K562 (cell line): Measurements from ENCODE around the gene LRFN3. TPM values are rescaled to one million over a fixed set of nuclear protein-coding genes. Genes with fewer than 3 reads are reported as not detected.

Experiments
- ATF1 ChIP-seq, 2 experiments: fragments of 450-650 bp in 1 of 2; IDR thresholded peaks; 2 replicates each; pipeline ENCODE4 v1.6.1; 2016; ENCODE audit warnings: missing compliant biosample characterization in 1 of 2, missing genetic modification characterization in 1 of 2
- ATF3 ChIP-seq, 2 experiments: fragments of 450-650 bp in 1 of 2; sonication (generic) in 1 of 2; formaldehyde crosslinking in 1 of 2; IDR thresholded peaks in 1 of 2; conservative IDR thresholded peaks in 1 of 2; 2 replicates each; pipeline versions ENCODE4 v1.6.1 to v1.8.1; 2016 to 2023; ENCODE audit warnings: mild to moderate bottlenecking in 2 of 2, moderate library complexity in 2 of 2, inconsistent platforms in 1 of 2, missing genetic modification reagents in 1 of 2
- CEBPG ChIP-seq, 3 experiments: fragments of 200-800 bp in 1 of 3; sonication (Bioruptor generic) in 1 of 3; sonication (generic) in 1 of 3; formaldehyde crosslinking in 1 of 3; IDR thresholded peaks in 2 of 3; conservative IDR thresholded peaks in 1 of 3; 2 replicates each; pipeline versions ENCODE4 v1.6.1 to v1.8.0; 2016 to 2022; ENCODE audit warnings: missing compliant biosample characterization in 2 of 3, missing genetic modification characterization in 2 of 3, mild to moderate bottlenecking in 1 of 3, missing genetic modification reagents in 1 of 3
- CHD1 ChIP-seq: fragments of 200-600 bp; sonication (generic); IDR thresholded peaks from one replicate; pipeline ENCODE4 v1.6.1; 2012; ENCODE audit warnings: mild to moderate bottlenecking, moderate library complexity, low read length, inconsistent platforms
- COPS2 ChIP-seq: fragments of 450-650 bp; conservative IDR thresholded peaks from 2 replicates; pipeline ENCODE4 v1.6.1; 2016; ENCODE audit warnings: mild to moderate bottlenecking, moderate library complexity
- DDX20 ChIP-seq: fragments of 450-650 bp; IDR thresholded peaks from 2 replicates; pipeline ENCODE4 v1.6.1; 2016; ENCODE audit warnings: missing genetic modification characterization, low read depth, mild to moderate bottlenecking, missing compliant biosample characterization, moderate library complexity
- ELF1 ChIP-seq: fragments of 200-800 bp; sonication (Bioruptor generic); IDR thresholded peaks from 2 replicates; pipeline ENCODE4 v1.6.1; 2016; ENCODE audit warnings: missing genetic modification characterization, missing compliant biosample characterization
- ETV5 ChIP-seq: sonication (generic); formaldehyde crosslinking; IDR thresholded peaks from 2 replicates; pipeline ENCODE4 v1.4.0; 2020; ENCODE audit warnings: low read depth, mild to moderate bottlenecking, missing genetic modification reagents
- JUN ChIP-seq, 2 experiments: sonication (generic) in 1 of 2; formaldehyde crosslinking in 1 of 2; IDR thresholded peaks; 2 replicates each; pipeline versions ENCODE4 v1.6.1 to v1.8.0; 2012 to 2022; ENCODE audit warnings: borderline replicate concordance in 2 of 2, mild to moderate bottlenecking in 2 of 2, improper control_type of control experiment in 1 of 2, low read depth in 1 of 2, low read length in 1 of 2, missing genetic modification reagents in 1 of 2
- KHSRP ChIP-seq: fragments of 450-650 bp; IDR thresholded peaks from 2 replicates; pipeline ENCODE4 v1.6.1; 2017
- MAFF ChIP-seq: IDR thresholded peaks from 2 replicates; pipeline ENCODE4 v1.6.1; 2012; ENCODE audit warnings: low read length, improper control_type of control experiment
- MTA2 ChIP-seq: fragments of 450-650 bp; IDR thresholded peaks from 2 replicates; pipeline ENCODE4 v1.6.1; 2016; ENCODE audit warnings: low read depth
- MXI1 ChIP-seq: IDR thresholded peaks from 2 replicates; pipeline ENCODE4 v1.6.1; 2011; ENCODE audit warnings: low read depth, mild to moderate bottlenecking, improper control_type of control experiment, low read length
- PATZ1 ChIP-seq: fragments of 250-450 bp; sonication (Bioruptor Pico); IDR thresholded peaks from 2 replicates; pipeline ENCODE4 v1.5.0; 2020; ENCODE audit warnings: mild to moderate bottlenecking, borderline replicate concordance
- RBM17 ChIP-seq: fragments of 200-400 bp; formaldehyde crosslinking; IDR thresholded peaks from 2 replicates; pipeline ENCODE4 v1.6.1; 2017; ENCODE audit warnings: low read depth, mild to moderate bottlenecking, low read length, borderline replicate concordance
- RFX1 ChIP-seq: fragments of 450-650 bp; IDR thresholded peaks from 2 replicates; pipeline ENCODE4 v1.6.1; 2016; ENCODE audit warnings: mild to moderate bottlenecking, moderate library complexity
- SREBF1 ChIP-seq: fragments of 150-350 bp; IDR thresholded peaks from 2 replicates; pipeline ENCODE4 v1.6.1; 2014; ENCODE audit warnings: antibody characterized with exemption, low read depth, low read length, borderline replicate concordance
- STAT5A ChIP-seq: IDR thresholded peaks from 2 replicates; pipeline ENCODE4 v1.6.1; 2012; ENCODE audit warnings: low read length, inconsistent platforms, borderline replicate concordance
- ZBTB1 ChIP-seq: sonication (generic); formaldehyde crosslinking; IDR thresholded peaks from 2 replicates; pipeline ENCODE4 v1.8.1; 2023; ENCODE audit warnings: missing genetic modification reagents, low read depth, mild to moderate bottlenecking, borderline replicate concordance
- ZBTB17 ChIP-seq: fragments of 450-650 bp; formaldehyde crosslinking; IDR thresholded peaks from 2 replicates; pipeline ENCODE4 v1.4.0; 2020; ENCODE audit warnings: mild to moderate bottlenecking
- ZC3H11A ChIP-seq: IDR thresholded peaks from 2 replicates; pipeline ENCODE4 v1.6.1; 2012; ENCODE audit warnings: low read depth, low read length, improper control_type of control experiment
- ZFP1 ChIP-seq: fragments of 450-650 bp; formaldehyde crosslinking; IDR thresholded peaks from 2 replicates; pipeline ENCODE4 v1.4.0; 2020; ENCODE audit warnings: mild to moderate bottlenecking, mixed read lengths
- ZNF395 ChIP-seq: fragments of 200-800 bp; sonication (Bioruptor generic); IDR thresholded peaks from 2 replicates; pipeline ENCODE4 v1.6.1; 2017; ENCODE audit warnings: missing genetic modification characterization, missing compliant biosample characterization
- ZNF561 ChIP-seq: fragments of 450-650 bp; formaldehyde crosslinking; conservative IDR thresholded peaks from 2 replicates; pipeline ENCODE4 v1.4.0; 2020; ENCODE audit warnings: mild to moderate bottlenecking, moderate library complexity
- ZNF830 ChIP-seq: fragments of 250-450 bp; sonication (Bioruptor Pico); IDR thresholded peaks from 2 replicates; pipeline ENCODE4 v1.5.0; 2021; ENCODE audit warnings: mild to moderate bottlenecking
- polyA plus RNA-seq, 8 experiments: library from polyadenylated mRNA; depleted of rRNA in 4 of 8; stranded (reverse) in 5 of 8; unstranded in 3 of 8; fragments of >200 nt; fragmentation: Nextera tagmentation in 2 of 8; fragmentation: Illumina TruSeq in 1 of 8; extraction: Ambion mirVana in 2 of 8; extraction: Trizol in 1 of 8; gene quantifications; 2 replicates each; pipeline versions ENCODE4 v1.2.1 to v1.2.3, GENCODE V29; 2011 to 2014; ENCODE audit warnings: inconsistent platforms in 1 of 8, missing spikeins in 1 of 8
- total RNA-seq, 7 experiments: library from RNA; depleted of rRNA in 6 of 7; stranded (reverse); fragments of >200 nt in 6 of 7; fragmentation: Illumina TruSeq in 2 of 7; extraction: Trizol in 2 of 7; gene quantifications; 2 replicates each; pipeline versions ENCODE4 v1.2.1 to v1.2.3, GENCODE V29; 2011 to 2021; ENCODE audit warnings: low replicate concordance in 1 of 7

Gene LRFN3
- total and polyA plus RNA-seq, 9 of the 15 experiments (the other 6 are each of a cell fraction or from before 2014, with no cell fraction given) = 0.03 to 0.12 (median 0.11) TPM; not detected in 6

- TF ChIP-seq ZBTB1 (no peak), STAT5A (no peak), MXI1 (no peak), COPS2 (no peak), ZNF395 (CRISPR knock-in tag) (no peak), JUN (IDR thresholded peaks at IDR 0.05; ENCODE audit: borderline replicate concordance, low read depth, low read length) (no peak), JUN (CRISPR knock-in tag; IDR thresholded peaks at IDR 0.05; ENCODE audit: borderline replicate concordance) (no peak), SREBF1 (no peak), MTA2 (no peak), ELF1 (tag) (no peak), ZNF830 (no peak), PATZ1 (CRISPR knock-in tag) (no peak), KHSRP (no peak), ZBTB17 (no peak), ETV5 (CRISPR knock-in tag) (no peak), ZFP1 (CRISPR knock-in tag) (no peak), RBM17 (no peak), CEBPG (CRISPR knock-in tag; IDR thresholded peaks at IDR 0.05) (no peak), CEBPG (tag; conservative IDR thresholded peaks at IDR 0.05 in 1 of 2, IDR thresholded peaks at IDR 0.05 in 1 of 2) (no peak), MAFF (no peak), CHD1 (no peak), RFX1 (no peak), DDX20 (tag) (no peak), ATF3 (IDR thresholded peaks at IDR 0.05) (no peak), ATF3 (CRISPR knock-in tag; conservative IDR thresholded peaks at IDR 0.05) (no peak), ZNF561 (CRISPR knock-in tag) (no peak), ZC3H11A (no peak), ATF1 (CRISPR knock-in tag; IDR thresholded peaks at IDR 0.05) (no peak), ATF1 (tag; IDR thresholded peaks at IDR 0.05) (no peak)
These were observed 39.5 kb downstream of the LRFN3 start (continued) for GRCh38 chr19:35975608-35976214.
